Measurements from ENCODE around the gene SLC4A1AP. TPM values are rescaled to one million over a fixed set of nuclear protein-coding genes. Genes with fewer than 3 reads are reported as not detected.

Gene SLC4A1AP
- total and polyA plus RNA-seq, 9 of the 15 experiments (the other 6 are each of a cell fraction or from before 2014, with no cell fraction given) = 8.1 to 40.5 (median 35.3) TPM

DNA sequence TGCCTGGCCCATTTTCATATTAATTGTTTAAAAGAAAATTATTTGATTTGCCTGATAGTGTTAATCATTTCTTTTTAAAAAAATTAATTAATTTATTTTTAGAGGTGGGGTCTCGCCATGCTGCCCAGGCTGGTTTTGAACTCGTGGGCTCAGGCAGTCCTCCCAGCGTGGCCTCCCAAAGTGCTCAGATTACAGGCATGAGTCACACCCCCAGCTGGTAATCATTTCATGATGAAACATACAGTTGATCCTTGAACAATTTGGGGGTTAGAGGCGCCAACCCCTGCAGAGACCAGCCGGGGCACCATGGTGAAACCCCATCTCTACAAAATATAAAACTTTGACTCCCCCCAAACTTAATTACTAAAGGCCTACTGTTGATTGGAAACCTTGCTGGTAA lies 26.9 kb upstream of the SLC4A1AP start:
- 82% methylated on average over 5 of the region's 5 CpGs for WGBS (ENCODE audit: insufficient coverage, low coverage, missing lambda C conversion rate)
- no peak overlapping the region for H3K9ac ChIP-seq (ENCODE audit: insufficient read depth in 1 of 2, low read depth in 2 of 2, low read length in 2 of 2)
- in situ Hi-C loops (cut with MboI) = no loop called here
- no peaks in the 10 kb centered on the region for H3K9me3 ChIP-seq (replicated peaks; ENCODE audit: control insufficient read depth, insufficient read depth, low read depth, low read length)
- FAIRE-seq (no peak), DNase-seq (ENCODE audit: extremely low read depth in 1 of 4, low spot score in 3 of 4) (no peak), ATAC-seq (no peak)
- no peak overlapping the region for H3K4me3 ChIP-seq
- H3K4me1 ChIP-seq (replicated peaks in 1 of 2; ENCODE audit: control insufficient read depth in 2 of 2, insufficient read depth in 2 of 2, low read length in 2 of 2) = no peaks in the 10 kb centered on the region
- no peak overlapping the region for H3K27ac ChIP-seq (ENCODE audit: extremely low read depth, low read depth, low read length)
- CTCF ChIA-PET (ENCODE audit: low intra/inter-chr PET ratio) = no interaction called here
- H3K36me3 ChIP-seq (ENCODE audit: control insufficient read depth, insufficient read depth, low read length) = peaks cover 84% of the 10 kb centered on the region
- no peaks in the 10 kb centered on the region for H3K79me2 ChIP-seq (ENCODE audit: control insufficient read depth, insufficient read depth, low read length)
- H3K4me2 ChIP-seq (ENCODE audit: insufficient read depth, low read length) = no peak overlapping the region
- BruUV-seq (replicated peaks) = no TSS peak
- H2AFZ ChIP-seq (ENCODE audit: low read depth, low read length) = no peak overlapping the region
- H4K20me1 ChIP-seq (replicated peaks; ENCODE audit: control insufficient read depth, insufficient read depth, low read length) = no peaks in the 10 kb centered on the region
- no peak for TF ChIP-seq MIER1 (IDR thresholded peaks at IDR 0.05; ENCODE audit: low read depth)
- no peak for TF ChIP-seq ZNF778 (CRISPR knock-in tag; IDR thresholded peaks at IDR 0.05)
- POLR2A ChIA-PET = no interaction called here
- H3K9me1 ChIP-seq (ENCODE audit: control insufficient read depth, insufficient read depth, low read length) = no peaks in the 10 kb centered on the region
- no peaks in the 10 kb centered on the region for H3K27me3 ChIP-seq (ENCODE audit: control insufficient read depth in 2 of 2, insufficient read depth in 2 of 2, low read length in 2 of 2)
- intact Hi-C loops (cut with micrococcal nuclease) = no loop called here

DNA sequence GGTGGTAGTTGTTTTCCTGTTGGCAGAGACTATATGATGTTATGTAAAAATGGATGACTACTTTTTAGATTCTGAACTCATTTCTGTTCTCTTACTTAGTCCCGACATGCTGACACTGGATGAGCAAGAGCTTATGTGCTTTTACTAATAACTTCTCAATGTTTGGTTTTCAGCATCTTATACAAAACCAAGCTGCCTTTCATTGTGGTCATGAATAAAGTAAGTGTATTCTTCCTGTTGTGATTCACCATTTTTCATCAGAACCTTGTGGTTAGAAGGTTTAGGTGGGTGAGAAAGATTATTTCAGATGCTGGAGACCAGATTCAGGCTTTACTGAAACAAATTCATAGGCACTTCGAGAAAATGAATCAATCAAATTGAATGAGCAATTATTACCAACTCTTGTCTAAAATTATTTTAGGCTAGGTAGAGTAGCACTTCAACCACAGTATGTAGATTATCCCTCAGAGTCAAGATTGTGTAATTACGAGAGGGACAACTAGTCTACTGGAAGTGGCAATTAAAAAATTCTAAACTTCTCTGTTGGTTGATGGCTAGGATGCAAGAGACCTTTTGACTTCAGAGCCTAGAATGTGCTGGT lies 25.6 kb upstream of the SLC4A1AP start:
- in situ Hi-C loops (cut with MboI) (no loop called here), intact Hi-C loops (cut with micrococcal nuclease) (no loop called here)
- H3K27me3 ChIP-seq (ENCODE audit: control insufficient read depth in 2 of 2, insufficient read depth in 2 of 2, low read length in 2 of 2) = no peaks in the 10 kb centered on the region
- H3K27ac ChIP-seq (ENCODE audit: extremely low read depth, low read depth, low read length) = no peak overlapping the region
- no peak overlapping the region for H3K9ac ChIP-seq (ENCODE audit: insufficient read depth in 1 of 2, low read depth in 2 of 2, low read length in 2 of 2)
- CTCF ChIA-PET (ENCODE audit: low intra/inter-chr PET ratio) = no interaction called here
- no peak overlapping the region for H3K4me2 ChIP-seq (ENCODE audit: insufficient read depth, low read length)
- TF ChIP-seq BRF1 (IDR thresholded peaks at IDR 0.05; ENCODE audit: borderline replicate concordance, extremely low read depth, insufficient read length) (no peak), CHD2 (IDR thresholded peaks at IDR 0.05; ENCODE audit: low read depth, low read length) (no peak)
- TF ChIP-seq, protein P1, sequence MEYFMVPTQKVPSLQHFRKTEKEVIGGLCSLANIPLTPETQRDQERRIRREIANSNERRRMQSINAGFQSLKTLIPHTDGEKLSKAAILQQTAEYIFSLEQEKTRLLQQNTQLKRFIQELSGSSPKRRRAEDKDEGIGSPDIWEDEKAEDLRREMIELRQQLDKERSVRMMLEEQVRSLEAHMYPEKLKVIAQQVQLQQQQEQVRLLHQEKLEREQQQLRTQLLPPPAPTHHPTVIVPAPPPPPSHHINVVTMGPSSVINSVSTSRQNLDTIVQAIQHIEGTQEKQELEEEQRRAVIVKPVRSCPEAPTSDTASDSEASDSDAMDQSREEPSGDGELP (CRISPR knock-in tag; IDR thresholded peaks at IDR 0.05; ENCODE audit: borderline replicate concordance) = no peak
- TF ChIP-seq, protein P2, sequence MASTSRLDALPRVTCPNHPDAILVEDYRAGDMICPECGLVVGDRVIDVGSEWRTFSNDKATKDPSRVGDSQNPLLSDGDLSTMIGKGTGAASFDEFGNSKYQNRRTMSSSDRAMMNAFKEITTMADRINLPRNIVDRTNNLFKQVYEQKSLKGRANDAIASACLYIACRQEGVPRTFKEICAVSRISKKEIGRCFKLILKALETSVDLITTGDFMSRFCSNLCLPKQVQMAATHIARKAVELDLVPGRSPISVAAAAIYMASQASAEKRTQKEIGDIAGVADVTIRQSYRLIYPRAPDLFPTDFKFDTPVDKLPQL (IDR thresholded peaks at IDR 0.05; ENCODE audit: extremely low read depth, insufficient read length) = no peak
- TF ChIP-seq, protein P3, sequence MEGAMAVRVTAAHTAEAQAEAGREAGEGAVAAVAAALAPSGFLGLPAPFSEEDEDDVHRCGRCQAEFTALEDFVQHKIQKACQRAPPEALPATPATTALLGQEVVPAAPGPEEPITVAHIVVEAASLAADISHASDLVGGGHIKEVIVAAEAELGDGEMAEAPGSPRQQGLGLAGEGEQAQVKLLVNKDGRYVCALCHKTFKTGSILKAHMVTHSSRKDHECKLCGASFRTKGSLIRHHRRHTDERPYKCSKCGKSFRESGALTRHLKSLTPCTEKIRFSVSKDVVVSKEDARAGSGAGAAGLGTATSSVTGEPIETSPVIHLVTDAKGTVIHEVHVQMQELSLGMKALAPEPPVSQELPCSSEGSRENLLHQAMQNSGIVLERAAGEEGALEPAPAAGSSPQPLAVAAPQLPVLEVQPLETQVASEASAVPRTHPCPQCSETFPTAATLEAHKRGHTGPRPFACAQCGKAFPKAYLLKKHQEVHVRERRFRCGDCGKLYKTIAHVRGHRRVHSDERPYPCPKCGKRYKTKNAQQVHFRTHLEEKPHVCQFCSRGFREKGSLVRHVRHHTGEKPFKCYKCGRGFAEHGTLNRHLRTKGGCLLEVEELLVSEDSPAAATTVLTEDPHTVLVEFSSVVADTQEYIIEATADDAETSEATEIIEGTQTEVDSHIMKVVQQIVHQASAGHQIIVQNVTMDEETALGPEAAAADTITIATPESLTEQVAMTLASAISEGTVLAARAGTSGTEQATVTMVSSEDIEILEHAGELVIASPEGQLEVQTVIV (CRISPR knock-in tag; IDR thresholded peaks at IDR 0.05; ENCODE audit: borderline replicate concordance) = no peak
- TF ChIP-seq, protein P4, sequence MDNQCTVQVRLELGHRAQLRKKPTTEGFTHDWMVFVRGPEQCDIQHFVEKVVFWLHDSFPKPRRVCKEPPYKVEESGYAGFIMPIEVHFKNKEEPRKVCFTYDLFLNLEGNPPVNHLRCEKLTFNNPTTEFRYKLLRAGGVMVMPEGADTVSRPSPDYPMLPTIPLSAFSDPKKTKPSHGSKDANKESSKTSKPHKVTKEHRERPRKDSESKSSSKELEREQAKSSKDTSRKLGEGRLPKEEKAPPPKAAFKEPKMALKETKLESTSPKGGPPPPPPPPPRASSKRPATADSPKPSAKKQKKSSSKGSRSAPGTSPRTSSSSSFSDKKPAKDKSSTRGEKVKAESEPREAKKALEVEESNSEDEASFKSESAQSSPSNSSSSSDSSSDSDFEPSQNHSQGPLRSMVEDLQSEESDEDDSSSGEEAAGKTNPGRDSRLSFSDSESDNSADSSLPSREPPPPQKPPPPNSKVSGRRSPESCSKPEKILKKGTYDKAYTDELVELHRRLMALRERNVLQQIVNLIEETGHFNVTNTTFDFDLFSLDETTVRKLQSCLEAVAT (IDR thresholded peaks at IDR 0.05) = no peak
- H3K4me3 ChIP-seq = no peak overlapping the region
- peaks cover 78% of the 10 kb centered on the region for H3K36me3 ChIP-seq (ENCODE audit: control insufficient read depth, insufficient read depth, low read length)
- no peak for FAIRE-seq
- POLR2A ChIA-PET = interaction anchor here (1.2 kb wide), 1 partner anchor 10 kb away, joined by 3 read pairs; no protein-coding TSS in a partner anchor
- H3K9me1 ChIP-seq (ENCODE audit: control insufficient read depth, insufficient read depth, low read length) = no peaks in the 10 kb centered on the region
- WGBS (ENCODE audit: insufficient coverage, low coverage, missing lambda C conversion rate) = 78% methylated on average over 3 of the region's 3 CpGs
- H3K4me1 ChIP-seq (replicated peaks in 1 of 2; ENCODE audit: control insufficient read depth in 2 of 2, insufficient read depth in 2 of 2, low read length in 2 of 2) = no peaks in the 10 kb centered on the region
- no TSS peak for BruUV-seq (replicated peaks)
- H2AFZ ChIP-seq (ENCODE audit: low read depth, low read length) = no peak overlapping the region
- H3K9me3 ChIP-seq (replicated peaks; ENCODE audit: control insufficient read depth, insufficient read depth, low read depth, low read length) = no peaks in the 10 kb centered on the region
- DNase-seq (ENCODE audit: extremely low read depth in 1 of 4, low spot score in 3 of 4) = no peak
- no peaks in the 10 kb centered on the region for H3K79me2 ChIP-seq (ENCODE audit: control insufficient read depth, insufficient read depth, low read length)
- no peaks in the 10 kb centered on the region for H4K20me1 ChIP-seq (replicated peaks; ENCODE audit: control insufficient read depth, insufficient read depth, low read length)
- no peak for ATAC-seq
